GM18507 (cell line): ENCODE results near the gene BBX.
A peak's percentile ranks its signal among the peaks of the same experiment; 100 is the strongest.

ENCODE experiments used
- DNase-seq: peaks from one replicate; pipeline ENCODE4 v3.0.0; 2011; ENCODE audit warnings: low read depth; ENCODE audit not compliant: insufficient read length; ENCODE audit errors: extremely low spot score
- FAIRE-seq: peaks from 2 replicates; lab custom pipeline; 2011; peaks lifted over from hg19 to GRCh38; lab: Jason Lieb, UNC

BBX gene

DNA sequence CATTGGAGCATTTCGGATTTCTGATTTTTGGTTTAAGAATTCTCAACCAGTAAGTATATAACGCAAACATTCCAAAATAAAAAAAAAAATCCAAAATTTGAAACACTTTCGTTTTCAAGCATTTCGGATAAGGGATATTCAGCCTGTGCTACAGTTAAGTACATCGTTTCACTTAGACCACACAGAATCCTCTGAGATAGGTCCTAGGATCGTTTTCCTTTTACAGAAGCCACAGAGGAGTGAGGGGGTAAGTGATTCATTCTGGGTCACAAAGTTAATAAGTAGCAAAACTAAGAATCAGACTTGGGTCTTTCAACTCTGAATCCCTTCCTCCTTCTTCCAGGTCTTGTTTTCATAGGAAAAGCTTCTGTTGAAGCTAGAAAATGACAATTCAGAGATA is 249.3 kb downstream of the BBX start:
- DNase-seq = no peak
- no peak for FAIRE-seq

DNA sequence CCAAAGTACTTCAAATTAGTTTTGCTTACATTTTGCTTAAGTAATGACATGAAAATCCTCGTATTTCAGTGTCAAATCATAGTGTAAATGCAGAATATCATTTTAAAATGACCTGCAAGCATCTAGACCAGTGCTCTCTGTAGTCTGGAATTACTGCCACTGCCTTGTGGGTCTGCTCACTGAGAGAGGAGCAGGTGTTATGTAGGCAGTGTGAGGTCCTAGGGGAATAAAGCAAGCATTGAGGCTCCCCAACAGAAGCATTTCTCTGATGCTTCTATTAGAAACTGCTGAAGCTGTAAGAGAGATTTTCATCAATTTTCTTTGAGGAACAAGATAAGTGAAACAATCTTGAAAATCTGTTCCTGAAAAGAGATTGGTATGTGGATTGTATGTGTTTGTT is 253.2 kb downstream of the BBX start:
- DNase-seq = no peak
- FAIRE-seq = no peak

DNA sequence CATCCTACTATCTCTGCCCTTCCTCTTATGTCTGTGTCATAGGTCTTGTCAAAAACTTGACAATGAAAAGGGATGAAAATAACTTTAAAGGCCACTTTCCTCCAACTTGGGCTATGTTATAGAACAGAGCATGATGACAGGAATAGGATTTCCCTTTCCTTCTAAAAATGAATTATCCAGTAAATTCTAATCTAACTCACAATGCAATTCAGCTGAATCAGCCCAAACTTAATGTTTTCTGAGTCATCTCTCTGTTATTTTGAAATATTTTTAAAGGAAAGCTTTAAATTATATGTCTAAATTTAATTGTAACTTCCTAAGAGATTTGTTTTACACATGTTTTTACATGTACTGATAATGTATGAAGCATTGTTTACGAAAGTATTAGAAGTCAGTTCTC is 258.5 kb downstream of the BBX start:
- FAIRE-seq (no peak), DNase-seq (no peak)

DNA sequence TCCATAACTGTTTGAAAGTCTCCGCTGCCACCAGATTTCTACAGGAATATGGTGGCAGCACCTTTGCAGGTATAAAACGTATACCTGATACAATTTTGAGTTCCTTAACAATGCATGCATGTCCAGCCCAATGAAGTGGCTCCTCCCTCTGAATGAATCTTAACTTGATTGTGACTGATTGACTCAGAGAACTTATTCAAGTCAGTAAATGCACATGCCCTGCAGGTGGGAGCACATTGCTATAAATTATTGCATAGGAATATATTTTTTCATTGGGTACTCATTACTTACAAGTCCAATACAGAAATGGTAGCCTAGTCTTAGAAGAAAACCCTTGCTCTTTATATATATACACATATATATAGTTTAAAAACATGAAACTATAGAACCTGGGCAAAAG is 259.3 kb downstream of the BBX start:
- DNase-seq (no peak), FAIRE-seq (no peak)

DNA sequence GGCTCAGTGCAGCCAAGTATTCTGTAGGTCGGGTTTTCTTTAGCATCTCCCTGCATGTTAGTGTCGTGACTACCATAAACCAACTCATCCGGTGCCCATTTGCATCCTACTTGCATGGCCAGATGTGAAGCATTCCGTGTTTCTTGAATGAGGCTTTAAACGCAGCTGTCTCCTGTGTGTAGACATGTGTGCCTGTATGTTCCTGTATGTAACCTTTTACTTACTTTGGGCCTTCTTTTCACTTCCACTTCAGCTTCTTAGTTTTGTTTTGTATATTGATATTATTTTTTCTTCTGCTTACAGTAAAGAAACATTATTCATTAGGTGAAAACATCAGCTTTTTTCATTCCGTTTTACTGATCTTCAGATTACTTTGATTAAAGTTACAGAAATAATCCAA is 267.9 kb downstream of the BBX start:
- no peak for DNase-seq
- no peak for FAIRE-seq

DNA sequence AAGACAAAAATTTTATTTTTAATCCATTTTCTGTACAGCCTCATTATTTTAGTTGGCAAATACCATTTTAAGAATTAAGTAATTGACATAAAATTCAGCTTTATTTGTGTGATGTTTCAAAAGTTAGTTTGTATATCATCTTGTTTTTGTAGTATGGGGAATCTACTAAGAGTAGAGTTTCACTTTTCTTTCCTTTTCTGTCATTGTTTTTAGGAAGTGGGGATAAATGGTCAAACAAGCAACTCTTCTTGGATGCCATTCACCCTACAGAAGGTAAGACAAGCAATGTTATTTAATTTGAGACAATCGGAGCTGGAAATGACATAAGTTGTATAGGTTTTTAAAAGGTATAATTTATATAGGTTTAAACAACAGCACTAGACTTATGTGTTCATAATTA is 268.3 kb downstream of the BBX start:
- no peak for DNase-seq
- FAIRE-seq = no peak

DNA sequence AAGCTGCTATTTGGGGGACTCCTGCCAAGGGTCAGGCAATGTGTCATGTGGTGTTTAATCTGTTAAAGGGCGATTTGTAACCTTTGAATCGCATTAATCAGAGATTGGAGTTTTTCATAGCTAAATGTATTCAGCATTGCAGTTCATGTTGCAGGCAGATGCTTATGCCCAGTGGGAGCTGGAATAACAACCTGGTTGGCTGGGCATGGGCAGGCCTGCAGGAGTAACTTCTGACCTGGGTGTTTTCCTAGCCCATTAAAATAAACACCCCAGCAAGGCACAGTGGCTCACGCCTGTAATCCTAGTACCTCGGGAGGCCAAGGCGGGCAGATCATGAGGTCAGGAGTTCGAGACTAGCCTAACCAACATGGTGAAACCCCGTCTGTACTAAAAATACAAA is 268.7 kb downstream of the BBX start:
- FAIRE-seq (no peak), DNase-seq (no peak)

DNA sequence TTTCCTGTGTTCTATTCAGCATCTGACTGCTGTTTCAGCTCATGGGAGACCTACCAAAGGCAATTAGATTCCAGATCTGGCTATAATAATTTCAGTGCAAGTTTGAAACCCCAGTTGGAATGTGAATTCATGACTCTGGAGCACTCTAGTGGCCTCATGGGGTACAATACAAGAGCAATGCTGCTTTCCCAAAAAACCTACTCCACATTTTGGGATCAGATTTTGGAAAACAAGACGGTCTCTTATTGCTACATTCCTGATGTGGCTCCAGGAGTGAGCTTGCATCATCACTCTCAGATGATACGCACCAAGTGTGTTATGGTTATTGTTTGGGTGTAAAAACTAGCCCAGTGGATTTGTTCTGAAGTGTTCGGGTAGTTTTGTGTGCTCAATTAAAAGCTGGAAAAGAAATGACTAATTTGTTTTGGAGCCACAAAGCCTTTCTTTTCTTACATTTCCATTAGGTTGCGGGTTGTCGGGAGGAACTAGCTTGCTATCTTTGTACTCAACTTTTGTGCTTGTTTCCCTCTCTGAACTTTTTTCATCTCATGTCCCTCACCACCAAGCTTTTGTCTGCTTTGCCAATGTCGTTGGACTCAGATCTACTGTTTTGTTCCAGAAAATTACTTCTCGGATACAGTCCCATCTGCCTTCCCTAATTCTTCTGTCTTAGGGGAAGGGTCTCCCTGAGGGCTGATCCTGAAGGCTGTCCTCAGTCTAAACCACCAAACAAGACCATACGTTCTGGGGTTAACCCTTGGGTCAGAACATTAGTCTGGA is 272.1 kb downstream of the BBX start:
- DNase-seq (no peak), FAIRE-seq (no peak)

DNA sequence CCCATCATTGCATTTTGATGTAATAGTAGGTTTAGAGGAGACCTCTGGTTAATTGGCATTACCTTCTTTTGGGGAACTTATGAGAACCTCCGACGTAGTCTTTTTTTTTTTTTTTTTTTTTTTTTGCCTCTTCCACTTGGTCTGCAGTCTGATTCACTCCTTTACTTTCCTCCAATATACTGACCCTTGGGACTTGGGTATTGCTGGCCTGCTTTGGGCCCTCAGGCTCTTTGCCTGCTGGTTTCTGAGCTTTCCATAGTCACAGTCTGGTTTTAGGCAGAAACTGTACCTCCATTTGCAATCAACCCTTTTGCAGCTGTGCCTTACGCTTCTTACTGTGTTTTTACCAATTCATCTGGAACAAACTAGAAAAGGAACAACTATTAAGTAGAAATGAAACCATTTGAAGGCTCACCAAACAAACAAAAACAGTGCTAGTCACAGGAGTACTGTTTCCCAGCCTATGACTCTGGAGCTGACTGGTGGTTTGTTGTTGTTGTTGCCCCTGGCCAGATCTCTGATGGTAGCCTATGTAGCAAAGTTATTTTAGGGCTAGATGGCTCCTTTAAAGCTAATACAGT is 272.8 kb downstream of the BBX start:
- FAIRE-seq (no peak), DNase-seq (no peak)

DNA sequence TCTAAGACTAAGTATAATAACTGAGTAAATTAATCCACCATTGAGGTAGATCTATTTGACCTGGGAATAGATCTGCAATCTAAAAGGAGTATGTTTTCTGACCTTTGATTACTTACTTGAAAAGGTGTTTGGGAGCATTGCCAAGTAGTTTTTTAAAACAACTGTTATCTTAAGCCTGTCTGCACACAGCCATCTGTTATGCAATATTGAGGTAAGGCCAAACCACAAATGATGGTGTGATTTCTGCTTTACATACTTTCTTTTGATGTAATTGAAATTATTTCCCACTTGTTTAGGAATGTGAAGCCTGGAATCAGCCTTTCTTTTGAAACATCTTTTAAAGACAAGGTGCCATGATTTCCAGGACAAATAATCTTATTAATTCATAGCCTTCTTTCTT is 274.0 kb downstream of the BBX start:
- FAIRE-seq = no peak
- DNase-seq = no peak

DNA sequence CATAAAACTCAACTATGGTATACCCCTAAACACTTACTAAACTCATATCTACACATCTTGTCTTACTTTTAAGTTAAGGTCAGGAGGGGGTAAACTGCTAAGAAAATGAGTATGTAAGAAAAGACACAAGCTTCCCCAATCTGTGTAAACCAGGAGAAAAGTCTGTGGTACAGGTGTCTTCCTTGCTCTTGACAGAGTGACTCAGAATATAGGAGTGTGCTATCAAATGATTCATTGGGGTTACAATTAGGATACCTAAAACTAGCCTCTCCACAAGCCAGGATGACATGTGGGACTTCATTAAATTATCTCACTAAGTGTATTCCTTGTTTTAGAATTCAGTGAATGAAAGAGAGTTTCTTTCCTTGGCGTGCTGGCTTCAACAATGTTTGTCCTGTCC is 274.8 kb downstream of the BBX start:
- FAIRE-seq (no peak), DNase-seq (no peak)

DNA sequence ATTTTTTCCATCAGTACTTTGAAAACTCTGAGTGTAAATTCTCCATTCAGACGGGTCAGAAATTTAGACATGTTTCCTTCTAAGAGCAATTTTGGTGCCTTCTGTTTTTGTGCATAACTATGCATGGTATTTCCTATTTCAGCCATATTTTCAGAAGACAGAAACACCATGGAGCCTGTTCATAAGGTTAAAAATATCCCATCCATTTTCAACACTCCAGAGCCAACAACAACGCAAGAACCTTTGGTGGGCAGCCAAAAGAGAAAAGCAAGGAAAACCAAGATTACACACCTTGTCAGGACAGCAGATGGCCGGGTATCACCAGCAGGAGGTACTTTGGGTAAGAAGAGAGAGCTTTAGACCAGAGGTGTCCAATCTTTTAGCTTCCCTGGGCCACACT is 275.6 kb downstream of the BBX start:
- FAIRE-seq = no peak
- DNase-seq = no peak

DNA sequence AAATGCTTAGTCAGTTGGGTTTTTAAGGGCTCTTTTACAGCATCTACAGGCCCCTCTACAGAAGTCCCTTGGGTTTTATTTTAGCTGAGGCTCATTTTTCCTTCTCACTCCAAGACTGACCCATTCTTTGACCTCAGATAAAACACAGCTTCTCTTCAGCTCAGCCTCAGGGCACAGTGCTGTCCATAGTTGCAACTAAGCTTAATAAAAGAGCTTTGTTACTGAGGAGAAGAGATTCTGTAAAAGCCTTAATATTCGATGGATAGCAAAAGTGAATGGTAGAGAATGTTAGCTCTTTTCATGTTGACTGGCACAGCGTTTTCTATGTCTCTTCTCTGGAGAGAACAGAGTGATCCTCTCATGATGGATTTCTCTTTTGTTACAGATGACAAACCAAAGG is 277.9 kb downstream of the BBX start:
- no peak for FAIRE-seq

DNA sequence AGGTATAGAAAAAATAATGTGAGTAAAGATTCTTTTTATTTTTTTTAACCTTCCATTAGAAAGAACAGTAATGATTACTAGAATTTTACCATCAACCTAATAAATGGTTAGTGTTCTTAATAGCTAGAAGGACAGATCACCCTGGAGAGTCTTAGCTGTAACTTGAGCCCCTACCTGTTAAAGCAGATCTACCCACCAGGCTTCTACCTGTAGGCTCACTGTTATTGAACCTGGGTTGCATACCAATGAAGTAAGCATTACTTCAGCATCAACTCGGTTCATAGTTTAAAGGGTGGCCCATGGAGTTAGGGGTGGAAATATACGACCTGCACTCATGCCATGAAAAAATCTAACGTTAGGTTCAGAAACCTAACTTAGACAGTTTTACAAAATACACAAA is 280.4 kb downstream of the BBX start:
- FAIRE-seq = no peak
- no peak for DNase-seq

More for the DNA sequence above, 277.9 kb downstream of the BBX start:
- DNase-seq = no peak

DNA sequence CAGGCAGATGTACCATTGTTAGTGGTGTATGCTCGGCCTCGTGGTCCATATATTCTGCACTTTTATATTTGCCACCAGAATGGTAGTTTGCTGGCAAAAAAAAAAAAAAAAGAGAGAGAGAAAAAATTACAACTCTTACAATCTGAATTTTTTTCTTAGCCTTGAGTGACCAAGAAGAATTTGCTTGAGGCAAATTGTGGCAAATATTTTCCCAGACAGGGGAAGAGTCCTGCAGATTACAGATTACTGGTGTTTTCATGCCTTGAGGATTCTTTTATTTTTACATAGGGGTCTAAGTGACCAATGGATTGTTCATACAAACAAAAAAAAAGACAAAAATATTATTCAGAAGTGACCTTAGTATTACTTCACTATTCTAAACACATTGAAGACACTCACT is 283.3 kb downstream of the BBX start:
- FAIRE-seq (no peak), DNase-seq (no peak)

DNA sequence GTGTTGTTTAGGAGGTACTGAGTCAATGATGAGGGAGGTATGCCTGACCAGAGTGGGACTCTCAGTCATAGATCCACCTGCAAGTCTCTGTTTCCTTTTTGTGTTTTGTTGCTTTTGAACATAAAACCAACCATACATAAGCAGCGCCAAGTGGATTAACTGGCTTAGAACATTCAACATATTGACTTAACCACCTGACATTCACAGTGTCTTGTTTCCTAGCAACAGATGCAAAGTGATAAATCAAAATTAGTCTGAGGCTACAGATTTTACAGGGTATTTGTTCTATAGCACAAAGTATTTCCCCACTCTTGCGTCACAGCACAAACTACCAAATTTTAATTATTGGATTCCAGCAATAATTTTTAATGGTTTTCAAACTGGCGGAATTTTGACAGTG is 283.8 kb downstream of the BBX start:
- no peak for DNase-seq
- no peak for FAIRE-seq

DNA sequence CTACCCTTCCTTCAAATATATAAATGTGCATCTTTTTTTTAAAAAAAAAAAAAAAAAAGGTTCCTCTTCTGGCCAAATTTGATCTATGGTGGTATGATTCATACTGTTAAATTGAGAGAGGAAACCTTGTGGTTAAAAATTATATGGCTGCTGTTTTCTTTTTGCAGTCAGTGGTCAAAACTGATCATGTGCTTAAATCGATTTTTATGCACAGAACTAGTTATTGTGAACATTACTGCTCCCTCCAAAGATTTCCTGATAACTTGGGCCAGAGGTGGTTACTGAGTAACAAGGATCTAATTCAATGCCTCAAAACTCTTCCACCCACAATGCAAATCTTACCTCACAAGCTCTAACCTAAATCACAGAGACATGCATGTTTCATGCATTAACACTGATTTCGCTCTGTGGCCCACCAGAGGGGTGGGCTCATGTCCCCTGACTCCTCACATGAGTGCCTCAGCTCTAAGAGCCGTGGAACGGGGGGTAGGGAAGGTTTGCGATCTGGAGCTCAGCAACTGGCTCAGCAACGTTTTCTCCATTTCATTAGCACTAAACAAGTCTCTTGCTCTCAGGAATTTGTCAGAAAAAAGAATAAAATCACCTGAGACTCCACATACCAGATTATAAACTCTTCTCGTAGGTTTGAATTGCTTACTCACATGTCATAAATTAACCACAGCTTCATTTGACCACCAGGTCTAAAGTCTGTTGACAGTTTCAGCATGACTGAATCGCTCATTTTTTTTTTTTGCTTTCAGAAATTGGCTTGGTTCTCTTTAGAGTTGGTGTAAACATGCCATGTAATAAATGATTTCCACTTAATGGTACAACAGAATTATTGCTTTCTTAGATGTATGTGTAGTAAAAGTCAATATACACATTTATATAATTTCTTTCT is 287.7 kb downstream of the BBX start:
- DNase-seq = no peak
- FAIRE-seq = peak; percentile 60

DNA sequence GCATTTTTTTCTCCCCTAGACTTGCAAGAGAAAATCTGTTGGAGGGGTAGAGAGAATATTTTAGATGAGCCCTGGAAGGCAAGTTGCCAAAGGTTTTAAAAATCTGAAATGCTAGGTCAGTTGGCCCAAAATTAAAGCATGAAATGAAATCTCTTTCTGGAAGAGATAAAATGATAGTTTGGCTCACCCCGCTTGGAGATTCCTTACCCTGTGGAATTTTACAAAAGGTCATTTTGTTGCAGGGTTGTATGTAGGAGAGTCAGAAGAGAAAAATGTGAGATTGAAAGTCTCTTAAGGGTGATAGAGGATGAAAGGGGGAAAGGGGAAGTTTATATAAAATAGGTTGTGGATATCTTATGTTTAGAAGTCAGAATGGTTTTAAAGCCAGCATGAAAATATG is 290.3 kb downstream of the BBX start:
- FAIRE-seq = no peak

DNA sequence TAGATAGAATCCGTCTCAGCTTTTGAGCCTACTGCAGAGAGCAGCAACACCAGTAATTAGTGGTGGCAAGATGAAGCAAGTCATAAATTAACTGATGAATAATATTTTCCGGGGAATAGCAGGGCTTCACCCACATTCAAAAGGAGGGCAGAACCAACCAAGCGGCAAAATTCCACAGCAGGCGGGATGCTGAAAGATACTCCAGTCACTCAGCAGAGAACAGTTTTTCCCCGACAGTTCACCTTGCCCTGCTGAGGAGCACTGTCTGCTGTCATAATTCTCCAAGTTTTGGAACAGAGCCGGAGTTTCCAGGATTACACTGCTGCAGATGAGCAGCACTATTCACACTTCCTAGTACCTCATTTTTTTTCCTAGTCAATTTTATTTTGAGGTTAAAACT is 293.3 kb downstream of the BBX start:
- FAIRE-seq = no peak

More for the DNA sequence above, 290.3 kb downstream of the BBX start:
- DNase-seq = no peak

DNA sequence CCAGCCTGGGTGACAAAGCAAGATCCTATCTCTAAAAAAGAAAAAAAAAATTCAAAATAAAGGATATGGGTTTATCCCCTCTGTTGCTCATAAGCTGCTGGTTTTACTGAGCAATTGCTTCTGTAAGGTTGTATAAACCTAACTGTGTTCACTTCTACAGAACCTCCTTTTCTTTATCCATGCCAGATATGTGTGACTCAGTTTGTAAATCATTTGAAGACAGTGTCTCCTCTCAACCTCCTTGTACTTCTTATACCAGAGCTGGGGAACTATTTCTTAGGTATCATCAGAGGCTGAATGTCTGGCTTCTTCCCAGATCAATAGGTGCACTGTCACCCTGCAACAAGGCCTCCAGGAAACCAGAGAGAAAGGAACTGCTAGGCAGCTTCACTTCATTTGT is 294.3 kb downstream of the BBX start:
- no peak for FAIRE-seq
- no peak for DNase-seq

More for the DNA sequence above, 293.3 kb downstream of the BBX start:
- DNase-seq = no peak

DNA sequence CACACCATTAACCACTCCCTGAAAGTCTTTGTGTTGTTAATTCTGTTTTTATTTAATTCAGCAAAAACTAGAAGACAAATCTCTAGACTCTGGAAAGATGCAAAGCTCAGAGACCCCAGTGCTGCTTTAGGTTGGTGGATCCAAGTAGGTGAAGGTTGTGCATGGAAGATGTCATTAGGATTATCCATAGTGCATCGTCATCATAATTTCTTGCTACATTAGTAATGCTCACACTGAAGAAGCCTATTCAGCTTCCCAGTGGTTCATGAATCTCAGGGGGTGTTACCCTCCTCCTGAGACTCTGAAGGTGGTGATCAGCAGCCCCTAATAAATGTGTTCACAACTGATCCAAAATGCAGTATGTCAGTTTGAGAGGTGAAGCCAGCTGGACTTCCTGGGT is 295.3 kb downstream of the BBX start:
- FAIRE-seq = no peak

More for the DNA sequence above, 295.3 kb downstream of the BBX start:
- DNase-seq = no peak
